GM21737 (cell line): Measurements from ENCODE around the gene CPNE4.
"Not testable (repeated sequence)": the region's sequence is repeated elsewhere in the genome, so short reads cannot be mapped to it uniquely, and the experiment has no call there.

Source experiments
- ATAC-seq: cut with Tn5 transposase; IDR thresholded peaks from one replicate; pipeline ENCODE4 v1.9.1; 2021; ENCODE audit warnings: mild to moderate bottlenecking, moderate library complexity; ENCODE audit not compliant: unreplicated experiment

Gene CPNE4

DNA sequence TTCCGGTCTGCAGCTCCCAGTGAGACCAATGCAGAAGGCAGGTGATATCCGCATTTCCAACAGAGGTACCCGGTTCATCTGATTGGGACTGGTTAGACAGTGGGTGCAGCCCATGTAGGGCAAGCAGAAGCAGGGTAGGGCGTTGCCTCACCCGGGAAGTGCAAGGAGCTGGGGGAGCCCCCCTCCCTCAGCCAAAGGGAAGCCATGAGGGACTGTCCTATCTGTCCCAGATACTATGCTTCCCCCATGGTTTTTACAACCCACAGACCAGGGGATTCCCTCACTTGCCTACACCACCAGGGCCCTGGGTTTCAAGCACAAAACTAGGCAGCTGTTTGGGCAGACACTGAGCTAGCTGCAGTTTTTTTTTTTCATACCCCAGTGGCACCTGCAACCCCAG is 71.8 kb downstream of the CPNE4 start:
- ATAC-seq: no peak

DNA sequence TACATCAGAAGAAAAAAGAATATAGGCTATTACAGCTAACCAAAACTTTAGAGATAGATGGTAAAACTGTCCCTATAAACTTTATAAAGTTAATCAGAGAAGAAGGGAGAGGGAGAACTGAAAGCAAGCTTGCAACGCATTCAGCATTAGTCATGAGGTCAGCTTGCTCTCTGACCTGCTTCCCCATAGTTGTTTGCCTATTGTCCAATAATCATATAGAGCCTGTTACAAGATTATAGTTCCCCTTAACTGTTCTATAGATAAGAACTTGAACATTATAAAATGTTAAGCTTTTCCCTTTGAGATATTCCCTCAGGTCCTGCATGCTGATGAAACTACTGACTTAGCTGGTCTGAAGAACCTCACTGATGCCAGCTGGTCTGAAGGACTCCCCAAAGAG is 74.5 kb downstream of the CPNE4 start:
- no peak for ATAC-seq

DNA sequence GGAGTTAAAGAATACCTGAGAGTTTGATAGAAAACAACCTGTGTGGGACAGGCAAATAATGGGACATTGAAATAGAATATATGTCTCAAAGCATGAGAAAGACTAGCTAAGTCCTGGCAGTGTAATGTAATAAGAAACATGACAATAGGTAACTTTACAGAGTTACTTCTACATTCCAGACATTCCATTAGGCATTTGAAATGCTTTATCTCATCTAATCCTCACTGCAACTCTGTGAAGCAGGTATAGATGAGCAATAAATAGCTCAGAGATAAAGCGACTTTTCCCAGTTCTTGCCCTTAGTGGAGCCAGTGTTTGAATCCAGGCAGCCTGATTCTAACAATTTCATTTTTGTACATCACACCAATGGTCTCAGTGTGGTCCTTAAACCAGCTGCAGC is 76.8 kb downstream of the CPNE4 start:
- ATAC-seq: no peak

DNA sequence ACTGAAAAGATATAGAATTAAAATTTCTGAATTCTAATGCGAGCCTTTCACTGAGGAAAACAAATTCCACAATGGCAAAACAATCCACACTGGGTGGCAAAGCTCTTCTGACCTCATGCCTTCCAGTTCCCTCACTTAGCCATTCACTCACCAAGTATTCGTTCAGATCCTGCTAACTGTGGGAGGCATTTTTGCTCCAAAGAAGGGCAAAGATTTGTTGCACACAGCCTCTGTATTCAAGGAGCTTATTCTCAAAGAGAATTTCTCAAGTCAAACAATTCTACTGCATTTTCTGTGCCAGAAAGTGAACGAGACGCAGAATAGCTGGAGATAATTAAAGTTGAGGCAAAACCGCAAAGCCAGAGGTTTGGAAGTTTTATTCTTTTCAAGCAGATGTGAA is 77.3 kb downstream of the CPNE4 start:
- no peak for ATAC-seq

DNA sequence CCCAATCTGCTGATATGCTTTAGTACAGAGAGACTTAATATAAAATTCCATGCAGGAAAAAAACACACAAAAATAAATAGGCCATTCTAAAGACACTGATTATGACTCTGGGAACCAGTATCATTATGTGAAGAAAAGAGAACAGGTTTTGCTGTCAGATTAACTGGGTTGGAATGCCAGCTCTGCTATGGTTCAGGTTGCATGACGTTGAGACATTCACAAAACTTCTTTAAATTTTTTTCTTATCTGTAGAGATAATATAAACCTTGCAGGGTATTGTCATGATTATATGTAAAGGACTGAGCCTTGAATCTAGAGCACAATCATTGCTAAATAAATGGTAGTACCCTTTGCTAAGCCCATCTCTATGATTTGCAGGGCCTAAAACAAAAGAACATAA is 86.0 kb downstream of the CPNE4 start:
- no peak for ATAC-seq

DNA sequence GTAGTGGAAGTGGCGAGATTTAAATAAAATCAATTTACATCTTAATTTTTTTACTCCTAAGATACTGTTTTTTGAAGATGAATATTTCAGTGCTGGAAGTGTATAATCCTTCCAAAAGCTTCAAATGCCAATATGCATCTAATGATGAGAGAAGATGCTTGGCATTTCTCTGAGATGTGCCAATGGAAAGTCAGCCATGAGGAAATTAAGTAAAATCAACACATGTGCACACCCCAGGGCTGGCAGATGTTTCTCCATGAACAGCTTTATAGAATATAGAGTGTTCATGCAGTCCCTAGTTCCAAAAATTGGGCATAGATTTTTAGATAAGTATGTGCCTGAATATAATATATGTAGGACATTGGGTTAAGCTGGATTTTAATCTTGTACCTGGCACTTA is 90.1 kb downstream of the CPNE4 start:
- ATAC-seq: no peak

DNA sequence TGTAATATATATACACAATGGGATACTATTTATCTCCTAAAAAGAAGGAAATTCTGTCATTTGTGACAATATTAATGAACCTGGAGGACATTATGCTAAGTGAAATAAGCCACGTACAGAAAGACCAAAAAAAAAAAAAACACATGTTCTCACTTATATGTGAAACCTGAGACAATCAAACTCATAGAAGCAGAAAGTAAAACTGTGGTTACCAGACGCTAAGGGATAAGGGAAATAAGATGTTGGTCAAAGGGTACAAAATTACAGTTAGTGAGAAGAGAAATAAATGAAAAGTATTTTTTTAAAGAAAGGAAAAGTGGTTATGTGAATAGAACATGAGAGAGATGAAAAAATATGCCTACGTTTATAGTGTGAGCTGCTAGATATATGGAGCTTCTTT is 101.1 kb downstream of the CPNE4 start:
- no peak for ATAC-seq

DNA sequence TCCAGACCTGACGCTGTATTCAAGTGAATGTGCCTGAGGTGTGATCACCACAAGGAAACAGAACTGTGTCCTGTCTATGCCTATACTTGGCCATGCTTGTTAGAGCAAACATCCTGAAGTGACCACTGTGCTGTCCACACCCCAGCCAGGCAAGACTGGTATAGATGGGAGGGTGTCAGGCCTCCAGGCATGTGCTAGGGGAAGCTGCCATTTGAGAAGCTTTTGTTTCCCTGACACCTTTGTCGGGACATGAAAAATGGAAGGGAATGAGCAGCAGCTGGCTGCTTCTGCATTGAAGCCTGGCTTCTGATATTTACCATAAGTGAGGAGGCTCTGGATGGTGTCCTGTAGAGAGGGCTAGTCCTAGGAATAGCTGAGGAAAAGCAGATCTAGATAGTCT is 106.2 kb downstream of the CPNE4 start:
- no peak for ATAC-seq

DNA sequence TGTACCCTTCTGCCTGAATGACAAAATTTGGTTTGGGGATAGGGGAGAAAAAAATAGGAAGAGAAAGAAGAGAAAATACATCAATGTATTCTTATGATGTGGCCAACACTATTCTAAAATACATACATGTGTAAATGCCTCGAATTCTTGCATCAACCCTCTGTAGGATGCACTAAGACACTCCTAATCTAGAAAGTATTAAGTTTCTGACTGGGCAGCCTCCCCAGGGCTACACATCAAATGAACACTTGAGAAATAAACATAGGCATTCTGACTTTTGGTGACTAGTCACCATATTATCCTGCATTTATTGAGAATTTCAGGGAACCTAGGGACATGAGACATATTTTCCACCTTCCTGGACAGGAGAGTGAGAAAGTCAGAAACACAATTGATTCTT is 109.2 kb downstream of the CPNE4 start:
- no peak for ATAC-seq

DNA sequence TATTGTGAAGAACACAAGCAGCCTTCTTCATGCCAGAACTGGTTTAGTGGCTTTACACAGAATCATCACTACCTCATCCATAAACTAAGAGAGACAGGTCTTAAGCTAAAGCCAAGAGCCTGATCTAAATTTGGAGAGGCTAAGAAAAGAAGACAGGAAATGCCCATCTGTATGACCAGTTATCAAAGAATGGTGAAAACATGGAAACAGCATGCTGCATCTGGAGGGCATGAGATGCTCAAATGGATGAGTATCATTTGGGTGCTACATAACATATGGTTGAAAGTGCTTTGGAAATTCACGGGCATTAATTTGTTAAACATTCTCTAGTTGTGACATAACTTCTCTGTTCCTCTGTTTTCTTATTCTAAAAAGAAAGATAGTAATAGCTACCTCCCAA is 112.5 kb downstream of the CPNE4 start:
- no peak for ATAC-seq

DNA sequence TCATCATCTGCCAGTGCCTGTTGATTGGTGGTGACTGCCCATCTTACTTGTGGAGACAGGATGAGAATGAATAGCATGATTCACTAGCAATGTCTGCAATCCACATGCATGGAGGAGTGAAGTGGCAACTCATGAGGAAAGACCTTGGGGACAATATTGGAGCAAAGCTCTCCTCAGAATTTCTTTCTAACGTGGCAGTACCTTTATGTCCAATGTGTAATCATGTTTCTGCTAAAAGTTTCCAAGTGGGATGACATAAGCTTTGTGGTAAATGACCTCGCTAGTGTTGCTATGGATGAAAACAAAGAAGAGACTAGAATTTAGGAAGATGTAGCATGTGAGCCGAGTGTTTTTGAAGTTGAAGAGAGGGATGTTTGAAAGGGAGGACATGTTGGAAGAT is 117.8 kb downstream of the CPNE4 start:
- no peak for ATAC-seq

DNA sequence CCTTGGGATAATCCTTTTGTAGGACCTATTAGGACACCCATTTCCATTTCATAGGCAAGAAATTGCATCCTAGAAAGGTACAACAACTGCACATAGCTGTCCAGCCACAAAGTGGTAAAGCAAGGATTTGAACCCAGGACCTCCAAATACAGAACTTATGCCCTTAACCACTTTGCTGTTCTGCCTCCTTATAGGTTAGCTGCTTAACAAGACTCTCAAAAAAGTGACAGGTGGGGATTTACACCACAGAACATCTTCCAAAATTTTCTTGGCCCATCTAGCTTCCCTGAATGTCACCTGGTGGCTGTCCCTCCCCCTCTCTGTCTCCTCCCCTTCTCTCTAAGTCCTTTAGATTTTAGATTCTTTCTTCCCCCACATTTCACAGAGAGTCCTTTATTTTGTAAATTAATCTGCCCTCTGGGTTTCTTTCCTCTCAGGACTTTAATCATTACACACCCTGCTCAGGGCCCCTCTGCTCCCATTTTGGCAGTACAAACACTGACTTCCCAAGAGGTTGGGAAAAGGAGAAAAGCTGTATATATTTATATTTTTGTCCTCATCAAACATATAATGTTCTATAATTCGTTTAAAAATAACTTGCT is 120.6 kb downstream of the CPNE4 start:
- ATAC-seq: no peak

DNA sequence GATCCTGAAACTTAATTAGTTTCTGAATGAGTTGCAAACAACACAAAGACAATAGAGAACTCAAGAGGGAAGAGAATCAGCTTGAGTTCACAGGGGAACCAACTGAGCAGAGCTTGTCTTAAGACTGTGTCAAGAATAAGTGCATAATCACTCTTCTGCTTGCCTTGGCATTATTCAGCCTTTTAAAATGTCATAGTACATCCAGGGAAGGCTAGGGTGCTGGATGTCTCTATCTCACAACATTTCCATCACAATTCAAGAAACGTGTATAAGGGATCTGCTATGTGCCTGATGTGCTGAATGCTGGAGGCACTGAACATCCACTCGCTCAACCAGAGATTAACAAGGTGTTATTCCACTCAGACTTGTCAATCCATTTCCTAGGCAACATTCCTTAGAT is 122.6 kb downstream of the CPNE4 start:
- ATAC-seq: no peak

DNA sequence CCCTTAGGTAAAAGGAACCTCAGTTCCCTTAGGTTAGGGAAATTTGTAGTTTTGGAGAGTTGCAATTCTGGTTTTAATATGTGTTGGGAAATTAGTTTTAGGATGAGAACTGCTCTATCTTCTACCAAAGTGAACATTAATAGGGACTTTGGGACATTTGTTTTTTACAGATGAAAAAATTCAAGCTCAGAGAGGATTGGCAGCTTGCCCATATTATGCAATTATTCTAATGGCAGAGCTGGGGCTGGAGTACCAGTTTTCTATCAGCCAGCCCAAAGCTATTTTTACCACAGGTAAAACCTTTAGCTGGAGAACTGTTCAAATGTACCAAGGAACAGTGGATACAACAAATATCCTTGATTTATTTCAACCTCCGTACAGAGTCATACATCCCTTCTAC is 127.0 kb downstream of the CPNE4 start:
- no peak for ATAC-seq

DNA sequence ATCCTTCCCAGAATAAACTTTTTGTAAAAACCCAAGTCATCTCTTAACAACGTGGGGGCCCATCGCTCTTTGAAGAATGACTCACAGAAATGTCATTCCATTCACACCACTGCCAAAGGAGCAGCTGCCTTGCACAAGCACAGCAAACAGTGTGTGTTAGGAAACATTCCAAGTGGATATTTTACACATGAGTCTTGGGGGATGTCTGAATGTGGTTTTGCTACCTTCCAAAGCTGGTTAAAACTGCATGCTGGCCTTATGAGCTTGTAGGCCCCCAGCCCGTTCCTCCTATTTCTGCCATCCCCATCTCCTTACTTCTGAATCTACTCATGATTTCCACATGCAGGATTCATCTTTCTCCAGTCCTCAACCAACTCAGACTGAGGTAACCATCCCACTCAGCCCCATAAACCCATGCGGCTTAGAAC is 130.8 kb downstream of the CPNE4 start:
- ATAC-seq: no peak

DNA sequence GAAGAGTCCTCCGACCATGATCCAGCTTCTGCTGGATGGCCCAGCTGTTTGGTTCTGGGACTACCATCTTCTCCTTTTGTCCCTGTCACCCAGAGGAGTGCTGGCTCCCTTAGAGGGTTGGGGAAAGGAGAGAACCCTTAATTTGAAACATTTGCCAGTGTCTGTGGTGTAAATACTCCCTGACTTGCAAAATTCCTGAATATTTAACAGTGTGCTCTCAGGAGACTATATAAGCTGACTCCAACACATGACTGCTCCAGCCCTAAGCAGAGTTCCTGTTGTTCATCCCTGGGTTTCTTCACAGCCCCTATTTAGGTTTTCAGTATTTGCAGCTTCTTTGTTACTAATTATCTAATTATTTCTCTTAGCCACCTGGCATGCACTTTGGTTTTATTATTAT is 133.1 kb downstream of the CPNE4 start:
- no peak for ATAC-seq

DNA sequence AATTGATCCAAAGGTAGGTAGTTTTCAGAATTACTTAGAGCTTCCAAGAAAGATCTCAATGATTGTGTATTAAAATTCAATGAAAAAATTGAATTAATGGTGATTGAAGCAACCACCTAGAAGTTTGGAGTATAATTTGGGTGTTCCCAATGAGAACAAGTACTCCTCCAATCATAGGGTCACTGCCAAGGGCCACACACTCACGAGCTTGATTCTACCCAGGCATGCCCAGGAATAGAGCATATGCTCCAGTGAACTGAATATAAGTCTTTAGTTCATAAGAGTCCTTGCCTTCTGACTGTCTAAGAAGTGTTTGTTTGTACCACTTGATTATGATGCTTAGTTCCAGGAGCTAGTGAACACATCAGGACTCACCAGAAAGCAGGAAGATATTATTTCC is 133.9 kb downstream of the CPNE4 start:
- ATAC-seq: no peak

DNA sequence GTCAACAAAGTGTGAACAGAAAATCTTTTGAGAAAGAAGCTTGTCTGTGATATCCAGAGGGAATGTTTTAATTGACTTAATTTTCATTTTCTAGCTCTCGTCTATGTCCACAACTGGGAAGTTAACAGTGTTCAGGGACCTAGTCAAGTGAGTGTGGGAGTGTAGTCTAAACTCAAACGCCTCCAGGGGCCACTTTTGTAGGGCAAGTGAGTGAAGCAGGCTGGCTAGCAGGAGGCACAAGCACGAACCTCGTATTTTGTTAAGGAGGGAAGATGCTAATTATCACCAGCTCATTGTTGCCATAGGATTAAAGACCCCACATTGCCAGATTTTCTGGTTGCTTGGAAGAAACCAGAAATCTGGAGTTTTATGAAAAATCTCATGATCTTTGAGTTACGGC is 135.8 kb downstream of the CPNE4 start:
- no peak for ATAC-seq

DNA sequence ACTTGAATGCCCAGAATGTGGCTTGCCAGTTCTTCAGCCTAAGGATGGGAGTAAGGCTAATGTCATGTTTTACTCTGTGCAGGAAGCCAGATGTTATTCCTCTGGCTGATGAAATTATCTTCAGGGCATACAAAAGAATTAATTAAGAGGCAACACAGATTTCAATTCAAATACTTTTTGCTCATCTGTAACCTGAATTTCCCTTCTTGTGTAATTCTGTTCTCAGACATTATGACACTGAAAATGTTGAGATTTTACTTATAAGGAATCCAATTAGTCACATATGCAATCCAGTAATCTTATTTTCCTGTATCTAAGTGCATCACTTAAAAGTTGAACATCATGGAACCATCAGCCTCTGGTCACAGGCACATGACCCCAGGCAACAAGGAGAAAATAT is 136.5 kb downstream of the CPNE4 start:
- no peak for ATAC-seq

DNA sequence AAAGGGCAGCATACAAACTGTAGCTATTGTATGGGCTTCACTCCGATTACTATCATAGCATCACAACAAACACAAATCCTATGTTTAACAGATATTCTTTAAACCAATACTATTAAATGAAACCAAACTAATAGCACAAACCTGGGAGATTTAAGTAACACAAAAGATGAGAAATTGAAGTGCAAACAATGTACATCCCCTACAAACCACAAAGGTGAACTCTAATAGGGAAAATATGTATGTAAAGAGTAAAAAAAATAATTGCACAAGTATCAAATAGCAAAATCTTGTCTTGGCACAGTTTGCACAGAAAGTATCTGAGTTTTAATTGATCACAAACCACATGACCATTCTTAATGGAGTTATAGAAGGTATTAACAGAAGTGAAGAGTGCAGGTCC is 138.5 kb downstream of the CPNE4 start:
- ATAC-seq: no peak

DNA sequence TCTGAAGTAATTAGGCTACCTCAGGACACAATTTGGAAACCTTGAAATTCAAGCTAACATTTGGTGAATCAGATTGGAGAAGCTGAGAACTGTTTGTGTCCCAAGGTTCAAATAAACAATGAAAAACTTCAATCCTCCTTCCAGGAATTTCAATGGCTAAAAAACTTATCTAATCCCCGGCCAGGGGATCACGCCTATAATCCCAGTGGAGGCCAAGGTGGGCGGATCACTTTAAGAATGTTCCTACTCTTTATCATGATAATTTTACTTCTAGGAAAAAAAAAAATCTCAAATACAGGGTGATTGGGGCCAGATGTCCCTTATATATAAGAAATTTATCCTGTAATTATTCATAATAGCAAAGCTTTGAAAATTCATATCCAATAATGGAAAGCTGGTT is 139.0 kb downstream of the CPNE4 start:
- no peak for ATAC-seq

DNA sequence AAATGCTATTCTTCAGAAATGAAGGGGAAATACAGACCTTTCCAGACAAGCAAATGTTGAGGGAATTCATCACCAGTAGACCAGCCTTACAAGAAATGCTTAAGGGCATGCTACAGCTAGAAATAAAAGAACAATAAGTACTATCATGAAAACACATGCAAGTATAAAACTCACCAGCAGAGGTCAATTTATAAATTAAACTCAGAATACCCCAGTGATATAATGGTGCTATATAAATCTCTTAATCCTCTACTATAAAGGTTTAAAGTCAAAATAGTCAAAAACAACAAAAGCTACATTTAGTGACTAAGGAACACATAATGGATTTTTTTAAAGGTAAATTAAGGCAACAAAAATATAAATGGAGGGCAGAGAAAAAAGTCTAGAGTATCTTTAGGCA is 142.5 kb downstream of the CPNE4 start:
- ATAC-seq: no peak

DNA sequence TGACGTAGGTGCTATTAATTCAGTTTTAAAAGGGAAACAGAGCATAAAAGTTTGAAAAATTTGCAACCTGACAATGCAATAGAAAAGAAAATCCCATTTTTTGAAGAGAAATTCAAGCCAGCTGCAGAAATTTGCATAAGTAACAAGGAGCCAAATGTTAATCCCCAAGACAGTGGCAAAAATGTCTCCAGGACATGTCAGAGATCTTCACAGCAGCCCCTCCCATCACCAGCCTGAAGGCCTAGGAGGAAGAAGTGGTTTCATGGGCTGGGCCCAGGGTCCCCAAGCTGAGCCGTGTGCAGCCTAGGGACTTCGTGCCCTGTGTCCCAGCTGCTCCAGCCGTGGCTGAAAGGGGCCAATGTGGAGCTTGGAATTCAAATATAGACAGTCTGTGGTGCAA is 148.9 kb downstream of the CPNE4 start:
- ATAC-seq: not testable (repeated sequence)
